Retina (tissue), 1 donor: ENCODE measurements around the gene DOCK4.

Source experiments
- DNase-seq: peaks from one replicate; pipeline ENCODE4 v3.0.0-alpha.2; 2016

DOCK4 gene

DNA sequence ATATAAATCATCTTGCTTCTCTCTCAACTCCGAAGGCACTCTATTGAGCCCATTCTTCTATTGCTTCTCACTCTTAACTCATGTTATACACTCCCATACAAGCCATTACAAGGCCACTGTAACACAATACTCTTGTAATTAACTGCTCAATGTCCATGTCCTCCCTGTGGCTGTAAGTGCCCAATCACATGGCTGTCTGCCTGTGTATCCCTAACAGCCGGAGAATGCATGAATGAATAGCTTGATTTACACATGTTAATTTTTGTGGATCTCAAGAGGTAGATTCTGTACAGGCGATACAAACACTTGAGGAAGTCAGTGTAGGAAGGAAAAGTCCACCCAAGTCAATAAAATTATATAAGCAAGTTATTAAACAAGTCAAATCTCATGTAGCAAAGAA is 215.6 kb downstream of the DOCK4 start:
- no peak for DNase-seq

DNA sequence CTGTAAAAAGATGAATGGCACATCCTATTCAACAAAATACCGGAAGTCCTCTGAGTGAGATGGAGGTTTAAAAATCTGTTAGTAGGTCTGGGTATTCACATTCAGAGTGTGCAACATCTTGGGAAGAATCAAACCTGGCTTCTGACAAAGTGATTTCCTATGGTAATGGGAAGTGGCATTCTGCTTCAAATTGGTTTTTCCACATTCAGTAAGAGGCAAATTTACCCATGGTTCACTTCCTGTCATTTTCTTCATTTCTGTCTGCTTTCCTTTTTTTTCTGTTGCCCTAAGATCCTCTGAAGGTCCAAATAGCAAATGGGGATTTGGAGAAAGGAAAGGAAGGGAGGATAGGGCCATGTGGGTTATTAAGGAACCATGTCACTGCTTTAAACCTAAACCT is 218.3 kb downstream of the DOCK4 start:
- no peak for DNase-seq

DNA sequence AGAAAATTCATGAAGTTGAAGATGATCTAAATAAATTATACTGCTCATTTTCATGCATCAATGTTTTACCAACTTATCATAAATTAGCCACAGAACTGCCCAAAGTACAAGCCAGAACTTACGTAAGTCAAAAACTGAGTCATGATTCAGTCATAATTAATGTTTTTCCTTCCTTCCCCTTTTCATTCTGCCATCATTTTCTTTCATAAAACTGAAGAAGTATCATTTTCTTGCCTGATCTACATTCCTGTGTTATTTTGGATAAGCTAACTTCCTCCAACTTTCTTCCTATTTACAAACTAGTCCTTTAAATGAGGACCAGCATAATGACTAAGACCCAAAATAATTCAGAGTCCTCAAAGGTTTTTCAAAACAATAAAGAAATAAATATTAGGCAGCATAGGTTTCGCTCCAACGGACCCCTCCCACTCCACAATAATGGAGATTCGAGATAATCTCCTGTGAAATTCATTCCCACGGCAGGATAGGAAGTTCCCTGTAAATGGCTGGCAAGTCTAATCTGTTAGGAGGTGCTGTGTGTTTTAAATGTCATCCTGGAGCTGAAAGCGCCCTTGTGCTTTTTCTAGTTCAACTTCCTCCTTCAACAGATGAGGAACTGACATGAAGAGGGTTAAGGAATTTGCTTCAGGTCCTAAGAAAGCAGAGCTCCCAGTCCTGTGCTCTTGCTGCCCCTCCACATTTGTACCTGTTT is 218.9 kb downstream of the DOCK4 start:
- DNase-seq = no peak

DNA sequence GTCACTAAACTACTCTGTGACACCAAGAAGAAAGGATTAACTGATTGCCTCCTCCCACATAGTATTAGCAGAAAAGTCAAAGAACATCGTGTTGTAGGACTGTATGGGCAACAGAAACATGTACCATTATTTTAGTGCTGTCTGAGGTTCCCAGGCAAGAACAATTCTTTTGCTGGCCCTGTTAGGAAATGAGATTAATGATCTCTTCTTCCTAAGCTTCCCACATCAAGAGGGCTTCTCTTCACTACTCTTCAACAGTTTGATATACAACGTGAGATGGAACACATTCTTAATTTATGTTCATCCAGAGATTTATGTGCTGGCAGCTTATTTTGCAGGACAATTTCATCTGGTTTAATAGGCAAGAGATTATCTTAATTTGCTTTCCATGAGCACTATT is 219.6 kb downstream of the DOCK4 start:
- DNase-seq = no peak

DNA sequence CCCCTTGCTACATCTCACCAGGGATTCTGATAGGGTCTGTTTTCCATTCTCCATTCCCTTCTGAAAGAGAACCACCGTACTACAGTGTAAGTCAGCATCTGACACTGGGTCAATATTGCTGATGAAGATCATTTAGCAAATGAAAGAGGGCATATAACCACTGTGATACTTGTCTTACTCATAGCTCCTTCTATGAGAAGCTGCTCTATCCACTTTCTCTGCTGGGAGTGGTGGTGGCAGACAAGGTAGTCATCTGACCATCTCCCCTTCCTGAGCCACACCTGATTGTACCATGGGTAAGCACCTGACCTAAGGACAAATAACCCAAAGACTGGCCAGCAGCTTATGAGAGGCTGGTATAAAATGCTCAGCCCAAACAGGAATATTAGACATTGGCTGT is 220.4 kb downstream of the DOCK4 start:
- DNase-seq = no peak

DNA sequence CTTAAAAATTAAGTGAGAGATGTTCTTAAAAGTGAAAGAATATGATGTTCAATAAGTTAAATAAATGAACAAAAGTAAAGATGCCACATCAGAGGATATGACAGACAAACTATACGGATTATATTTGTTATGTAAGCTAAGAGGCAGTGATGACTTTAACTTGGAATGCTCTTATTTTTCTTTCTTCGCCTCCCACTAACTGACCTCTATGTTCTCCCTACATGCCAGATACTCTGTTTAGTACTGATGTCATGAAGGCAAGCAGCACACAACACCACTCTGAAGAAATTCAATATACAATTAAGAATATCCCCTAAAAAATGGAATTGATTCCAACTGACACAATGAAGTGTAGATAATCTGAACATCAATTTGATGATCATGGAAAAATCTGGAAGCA is 223.4 kb downstream of the DOCK4 start:
- no peak for DNase-seq

DNA sequence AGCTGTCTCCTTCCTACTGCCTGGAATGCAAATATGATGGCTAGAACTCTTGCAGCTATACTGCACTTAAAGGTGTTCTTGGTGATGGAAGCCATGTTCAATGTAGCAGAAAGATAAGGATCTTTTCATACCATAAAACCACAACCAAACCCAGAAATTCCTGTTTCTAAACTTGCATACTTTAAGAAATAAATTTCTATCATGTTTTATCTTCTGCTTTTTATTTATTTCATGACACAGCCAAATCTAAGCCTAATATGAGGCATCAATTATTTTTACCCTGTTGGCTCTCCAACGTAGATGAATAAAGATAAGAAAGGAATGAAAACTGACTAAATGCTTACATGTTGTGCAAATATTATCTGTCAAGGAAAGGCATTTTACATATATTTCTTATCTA is 224.1 kb downstream of the DOCK4 start:
- no peak for DNase-seq

DNA sequence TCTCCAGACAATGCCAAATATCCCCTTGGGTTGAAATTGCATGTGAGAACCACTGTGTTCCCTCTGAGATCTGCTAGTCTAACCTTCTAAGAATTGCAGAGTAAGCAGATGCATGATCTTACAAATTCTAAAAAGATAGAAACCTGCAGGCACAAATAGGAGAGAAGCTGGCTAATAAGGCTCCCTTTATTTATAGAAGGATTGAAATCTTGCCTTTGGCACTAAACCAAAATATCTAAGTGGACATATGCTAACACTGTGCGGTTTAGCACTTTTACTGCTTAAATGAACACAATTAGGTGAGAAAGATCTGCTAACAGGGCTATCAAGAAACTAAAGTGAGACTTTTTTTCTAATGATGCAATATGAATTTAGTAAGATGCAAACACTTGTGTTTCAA is 225.5 kb downstream of the DOCK4 start:
- no peak for DNase-seq

DNA sequence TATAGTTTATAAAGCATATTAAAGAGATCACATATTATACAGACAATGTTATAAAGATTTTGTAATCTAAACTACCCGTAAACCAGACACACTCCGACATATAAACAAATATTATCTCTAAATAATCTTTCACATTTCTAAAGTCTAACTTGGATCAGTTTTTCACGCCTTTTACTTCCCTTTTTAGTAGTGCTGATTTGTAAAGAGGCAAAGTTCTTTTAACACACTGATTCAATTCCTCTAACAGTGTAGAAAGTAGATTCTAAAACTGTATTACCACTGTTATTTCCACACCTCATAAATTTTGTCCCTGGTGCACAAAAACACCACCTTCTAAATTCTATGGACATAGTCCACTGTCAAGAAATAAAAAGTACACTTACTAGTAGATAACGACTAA is 230.9 kb downstream of the DOCK4 start:
- no peak for DNase-seq

DNA sequence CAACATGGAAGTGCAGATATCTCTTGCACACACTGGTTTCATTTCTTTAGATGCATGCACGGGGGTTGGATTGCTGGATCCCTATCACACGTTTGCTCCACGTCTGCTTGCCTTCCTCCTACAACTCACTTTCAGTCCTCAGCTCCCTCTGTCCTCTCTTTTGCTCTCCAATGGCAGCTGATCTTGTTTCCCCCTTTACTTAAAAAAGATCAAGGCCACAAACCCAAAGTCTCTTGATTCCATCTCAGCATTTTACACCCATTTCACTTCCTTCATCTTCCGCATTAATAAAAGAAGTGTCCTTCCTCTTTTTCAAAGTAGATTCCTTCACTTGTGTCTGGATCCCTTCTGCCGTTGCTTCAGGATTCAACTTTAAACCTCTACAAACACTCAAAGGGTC is 245.2 kb downstream of the DOCK4 start:
- no peak for DNase-seq

DNA sequence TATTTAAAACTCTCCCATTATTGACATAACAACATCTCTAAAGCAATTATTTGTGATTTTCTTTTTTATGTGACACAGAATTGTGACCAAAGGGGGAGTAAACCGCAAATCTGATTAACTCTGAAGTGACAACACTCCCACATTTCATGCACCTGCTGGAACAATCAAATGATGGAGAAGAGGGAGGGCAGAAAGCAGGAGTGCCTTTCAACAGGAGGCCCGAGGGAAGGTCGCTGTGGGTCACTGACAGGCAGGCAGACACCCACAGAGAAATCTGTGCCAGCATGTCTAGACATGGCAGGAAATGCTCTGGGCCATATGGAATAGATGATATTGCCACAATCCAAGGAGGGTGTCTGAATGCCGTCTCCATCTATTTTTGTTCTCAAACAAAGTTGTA is 247.3 kb downstream of the DOCK4 start:
- DNase-seq = peak; percentile 42

DNA sequence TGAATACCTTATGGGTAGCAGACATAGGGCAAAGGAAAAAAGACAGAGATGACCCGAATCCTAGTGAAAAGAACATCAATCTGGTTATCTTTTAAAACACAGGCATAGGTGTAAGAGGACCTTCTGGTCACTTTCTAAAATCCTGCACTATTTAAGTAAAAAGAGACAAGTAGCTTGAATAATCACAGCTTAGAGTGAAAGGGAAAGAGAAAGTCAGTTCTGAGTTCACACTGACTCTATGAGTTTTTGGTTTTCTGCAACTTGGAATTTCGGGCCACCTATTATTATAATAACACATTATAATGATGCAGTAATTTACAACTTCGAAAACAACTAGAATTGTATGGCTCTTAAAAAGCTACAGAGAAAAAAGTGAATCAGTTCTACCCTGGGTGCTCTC is 247.8 kb downstream of the DOCK4 start:
- no peak for DNase-seq

DNA sequence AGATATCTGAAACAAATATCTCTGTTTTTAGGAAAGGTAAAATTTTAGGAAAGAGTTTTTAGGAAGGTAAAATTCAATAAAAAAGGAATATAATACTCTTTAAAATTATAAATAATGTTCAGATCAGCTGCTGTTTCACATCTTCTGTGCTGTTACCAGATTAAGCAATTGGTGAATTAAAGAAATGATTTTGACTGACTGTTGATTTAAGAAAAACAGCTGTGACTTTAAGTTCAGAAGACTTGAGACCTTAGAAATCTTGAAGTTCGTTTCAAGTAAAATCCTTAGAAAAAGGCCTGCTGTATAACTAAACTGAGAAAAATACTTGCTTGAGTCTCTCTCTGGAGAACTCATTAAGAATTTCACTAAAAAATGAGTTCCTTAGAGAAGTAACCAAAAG is 250.6 kb downstream of the DOCK4 start:
- DNase-seq = no peak

DNA sequence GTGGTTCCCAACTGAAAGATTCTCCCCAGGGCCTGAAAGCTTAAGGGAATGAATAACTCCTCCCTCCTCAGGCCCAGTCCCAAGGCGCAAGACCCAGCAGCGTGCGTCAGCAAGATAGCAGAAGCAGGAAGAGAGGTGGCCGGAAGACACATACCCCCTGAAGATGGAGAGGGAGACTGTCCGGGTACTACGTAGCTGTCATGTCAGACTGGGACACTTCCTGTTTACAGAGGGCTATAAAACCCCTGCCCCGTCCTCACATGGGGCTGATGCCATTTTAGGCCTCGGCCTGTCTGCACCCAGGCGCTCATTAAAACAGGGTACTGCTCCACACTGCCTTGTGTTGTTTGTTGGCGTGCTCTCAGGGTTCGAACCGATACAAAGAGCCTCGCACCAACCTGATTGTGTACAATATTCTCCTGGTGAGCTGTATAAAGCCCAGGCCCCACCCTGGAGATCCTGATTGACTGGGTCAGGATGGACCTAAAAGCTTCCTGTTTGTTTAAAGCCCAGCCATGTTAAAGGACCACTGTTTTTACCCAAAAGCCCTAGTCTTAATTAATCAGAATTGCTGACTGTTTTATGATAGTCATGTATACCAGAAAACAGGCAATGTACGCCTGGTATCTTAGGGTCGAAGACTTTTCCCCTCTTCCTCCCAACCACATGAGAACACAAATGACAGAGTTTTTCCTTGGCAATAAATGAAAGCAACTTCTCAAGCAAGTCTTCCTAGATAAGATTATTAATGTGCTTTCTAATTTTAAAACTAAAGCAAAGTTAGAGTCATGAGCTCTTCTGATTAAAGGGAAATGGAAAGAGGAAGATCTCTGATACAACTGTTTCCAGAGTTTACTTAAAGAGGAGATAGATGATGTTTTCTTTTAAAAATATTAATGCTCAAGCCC is 251.5 kb downstream of the DOCK4 start:
- DNase-seq = no peak

DNA sequence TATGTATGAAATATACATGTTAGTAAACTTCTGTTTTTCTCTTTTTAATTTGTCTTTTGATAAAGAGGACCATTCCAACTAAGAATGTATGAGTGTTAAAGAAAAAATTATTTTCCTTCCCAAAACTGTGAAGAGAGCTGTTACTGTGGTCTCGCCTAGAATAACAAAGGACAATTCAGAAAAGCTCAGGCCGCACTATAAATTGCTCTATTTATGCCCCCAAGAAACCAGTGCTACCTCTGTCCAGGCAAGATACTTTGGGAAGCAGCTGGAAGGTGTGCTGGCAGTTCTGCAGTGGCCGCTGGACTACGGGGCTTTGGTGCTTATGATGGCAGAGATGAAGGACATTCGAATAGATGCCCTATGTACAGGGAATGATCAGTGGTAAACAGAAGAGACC is 252.1 kb downstream of the DOCK4 start:
- no peak for DNase-seq

DNA sequence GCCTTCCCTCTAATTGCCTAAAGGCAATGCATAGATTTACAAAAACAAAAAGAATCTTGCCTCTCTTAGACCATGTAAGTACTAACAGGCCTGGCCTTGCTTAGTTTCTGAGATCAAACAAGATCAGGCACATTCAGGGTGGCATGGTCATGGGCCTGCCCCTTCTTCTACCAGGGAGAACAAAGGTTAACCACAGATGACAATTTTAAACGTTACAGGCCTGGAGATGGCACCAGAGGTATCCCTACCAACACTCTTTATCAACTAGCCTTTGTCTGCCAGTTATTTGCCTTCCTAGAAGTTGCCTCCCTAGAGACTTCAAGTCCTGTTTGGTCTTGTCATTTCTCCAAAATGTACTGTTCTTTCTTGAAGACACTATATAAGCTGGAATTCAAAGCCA is 252.6 kb downstream of the DOCK4 start:
- peak; percentile 10 for DNase-seq

DNA sequence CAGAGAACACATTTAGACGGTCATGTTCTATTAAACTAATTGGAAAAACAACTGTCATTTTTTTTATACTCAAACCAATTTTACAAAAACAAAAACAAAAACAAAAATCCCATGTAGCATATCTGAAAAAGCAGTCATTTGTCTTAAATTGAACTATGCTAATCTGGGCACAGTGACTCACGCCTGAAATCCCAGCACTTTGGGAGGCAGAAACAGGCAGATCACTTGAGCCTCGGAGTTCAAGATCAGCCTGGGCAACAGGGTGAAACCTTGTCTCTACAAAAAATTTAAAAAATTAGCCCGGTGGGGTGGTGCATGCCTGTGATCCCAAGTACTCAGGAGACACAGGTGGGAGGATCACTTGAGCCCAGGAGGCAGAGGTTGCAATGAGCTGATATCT is 253.4 kb downstream of the DOCK4 start:
- no peak for DNase-seq

DNA sequence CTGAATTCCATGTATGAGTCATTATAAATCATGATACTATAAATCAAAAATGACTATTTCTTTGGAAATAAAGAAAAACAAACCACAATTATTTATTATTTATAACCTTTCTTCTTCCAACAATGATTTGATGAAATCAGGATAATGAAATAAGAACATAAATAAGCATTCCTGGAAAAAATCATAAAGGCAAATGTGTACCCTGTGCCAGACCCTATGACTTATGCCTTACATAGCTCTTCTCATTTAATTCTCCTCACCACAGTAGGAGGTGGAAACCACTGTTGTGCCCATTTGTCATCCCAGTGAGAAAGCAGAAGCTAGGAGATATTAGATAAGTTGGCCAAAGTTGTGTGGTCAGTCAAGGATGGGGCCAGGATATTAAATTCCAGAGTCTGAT is 255.1 kb downstream of the DOCK4 start:
- no peak for DNase-seq

DNA sequence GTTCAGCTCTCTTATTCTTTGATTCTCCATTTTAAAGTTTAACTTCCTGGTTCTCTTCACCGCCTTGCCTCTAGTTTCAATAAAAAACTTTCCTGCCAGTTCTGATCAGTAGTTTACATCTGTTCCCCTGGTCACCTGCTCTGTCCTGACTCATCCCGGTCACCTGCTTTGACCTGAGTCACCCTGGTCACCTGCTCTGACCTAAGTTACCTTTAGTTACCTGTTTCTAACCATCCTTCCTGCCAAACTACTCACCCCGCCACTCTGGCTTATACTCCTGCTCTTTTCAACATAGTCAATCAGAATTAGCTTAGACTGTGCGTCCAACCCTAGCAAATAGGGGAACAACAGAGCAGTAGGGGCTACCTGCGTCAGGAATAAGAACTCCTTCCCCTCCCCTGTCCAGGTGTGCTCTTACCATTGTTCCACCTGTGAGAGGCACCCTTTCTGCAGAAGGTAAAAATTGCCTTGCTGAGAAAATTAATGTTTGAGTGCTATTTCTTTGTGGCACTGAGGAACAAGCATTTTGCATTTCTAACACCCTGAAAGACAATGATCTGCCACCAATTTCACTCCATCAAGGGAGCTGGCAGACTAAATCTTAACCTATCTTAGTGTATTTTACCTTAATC is 263.6 kb downstream of the DOCK4 start:
- DNase-seq = no peak

DNA sequence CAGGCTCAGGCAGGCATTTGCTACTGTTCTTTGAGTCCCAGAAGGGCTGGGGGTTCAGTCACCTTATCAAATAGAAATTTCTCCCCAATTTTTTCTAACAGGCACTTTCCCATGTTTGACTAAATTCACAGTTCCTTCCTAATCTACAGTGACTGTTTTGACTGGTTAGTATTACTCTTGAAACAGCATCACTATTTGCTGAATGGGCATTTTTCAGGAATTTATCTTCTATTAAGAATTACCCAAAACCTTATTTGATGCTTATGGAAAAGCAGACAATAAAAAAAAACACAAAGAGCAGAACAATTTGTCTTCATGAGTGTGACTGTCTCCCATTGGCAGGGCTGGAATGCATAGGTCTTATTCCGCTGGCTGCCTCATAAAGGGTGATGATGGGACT is 269.0 kb downstream of the DOCK4 start:
- DNase-seq = no peak

DNA sequence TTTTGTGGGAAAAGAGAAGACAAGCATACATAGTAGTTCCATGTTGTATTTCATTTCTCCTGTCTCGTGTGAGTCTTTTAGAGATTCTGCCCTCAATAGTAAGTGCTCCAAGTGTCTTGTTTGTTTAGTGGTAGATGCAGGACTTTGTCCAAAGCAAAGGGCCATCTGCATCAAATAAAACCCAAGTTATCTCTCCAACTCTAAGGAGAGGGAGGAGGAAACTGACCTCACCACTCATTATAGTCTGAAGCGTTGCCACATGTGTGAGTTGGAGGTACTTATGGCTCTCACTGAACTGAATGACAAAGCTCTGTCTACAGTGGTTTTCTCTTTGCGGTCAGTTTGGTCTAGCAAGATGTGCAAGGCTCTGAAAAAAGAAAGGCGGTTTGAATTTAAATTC is 272.6 kb downstream of the DOCK4 start:
- DNase-seq = no peak

DNA sequence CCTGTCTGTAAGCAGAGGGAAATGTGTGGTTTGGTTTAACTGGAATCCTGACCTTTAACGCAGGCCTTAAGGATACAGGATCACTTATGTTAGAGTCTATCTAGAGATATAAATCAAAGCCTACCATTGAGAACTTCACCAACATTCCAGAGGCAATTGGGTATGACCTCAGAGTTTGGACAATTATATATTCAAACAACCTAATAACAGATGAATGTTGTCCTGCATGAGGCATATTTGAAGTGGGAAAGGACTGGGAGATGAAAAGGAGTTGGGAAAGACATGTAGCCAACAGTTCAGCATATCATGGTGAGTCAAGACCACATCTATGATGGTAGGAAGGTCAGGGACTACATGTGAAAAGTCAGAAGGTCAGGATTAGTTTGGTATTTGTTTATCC is 274.2 kb downstream of the DOCK4 start:
- DNase-seq = no peak

DNA sequence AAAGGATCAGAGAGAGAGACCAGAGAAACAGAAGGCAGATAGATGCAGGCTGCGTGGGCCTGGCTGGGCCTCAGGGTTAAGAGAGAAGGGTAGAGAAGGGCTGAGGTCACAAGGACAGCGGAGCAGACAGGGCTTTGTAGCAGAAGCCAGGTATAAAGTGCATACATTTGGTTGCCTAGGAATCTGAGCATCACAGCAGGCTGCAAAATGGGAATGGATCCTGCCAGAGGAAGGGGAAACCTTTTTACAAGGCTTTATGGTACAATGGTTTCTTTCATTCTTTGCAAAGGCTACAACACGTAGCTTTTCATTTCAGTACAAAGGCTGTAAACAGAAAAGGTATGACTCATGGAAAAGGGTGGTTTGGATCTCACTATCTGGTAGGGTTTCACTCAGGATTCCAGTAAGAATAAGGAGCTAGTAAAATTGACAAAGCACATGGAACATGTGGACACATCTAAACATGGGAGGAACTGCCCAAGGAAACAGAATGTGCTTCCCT is 275.1 kb downstream of the DOCK4 start:
- no peak for DNase-seq

DNA sequence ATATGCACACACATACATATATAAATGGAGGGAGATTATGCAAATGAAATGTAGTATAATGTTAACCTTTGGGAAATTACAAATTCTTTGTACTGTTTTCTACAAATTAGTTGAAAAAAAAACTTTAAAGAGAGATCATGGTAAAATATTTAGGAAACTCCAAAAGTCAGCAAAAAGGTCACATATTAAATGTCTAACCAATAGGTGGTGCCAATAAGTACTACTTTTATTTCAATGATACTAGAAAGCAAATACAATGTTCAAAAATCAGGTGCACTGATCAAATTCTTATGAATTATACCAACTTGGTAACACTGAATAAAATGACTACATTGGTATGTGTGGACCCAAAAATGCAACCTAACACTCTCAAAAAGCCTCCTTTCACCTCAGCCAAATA is 276.9 kb downstream of the DOCK4 start:
- no peak for DNase-seq
